MM.1S (cell line): Measurements from ENCODE around the gene BACH2.

Experiments
- DNase-seq: peaks from one replicate; pipeline ENCODE4 v3.0.0-alpha.2; 2015
- H2AFZ ChIP-seq: fragments of 300-600 bp; sonication (generic); 2 replicates; pipeline ENCODE4 v1.6.0; 2016; ENCODE audit warnings: antibody characterized with exemption, low read length
- H3F3A ChIP-seq: fragments of 300-600 bp; sonication (generic); 2 replicates; pipeline ENCODE4 v1.6.1; 2016; ENCODE audit warnings: mild to moderate bottlenecking, antibody characterized with exemption, low read length, moderate library complexity, mixed read lengths; ENCODE audit not compliant: insufficient read depth
- H3K27ac ChIP-seq: fragments of 300-600 bp; sonication (generic); 2 replicates; pipeline ENCODE4 v1.5.1; 2016; ENCODE audit warnings: mild to moderate bottlenecking, low read length
- H3K27me3 ChIP-seq: fragments of 300-600 bp; sonication (generic); replicated peaks from 2 replicates; pipeline ENCODE4 v1.6.0; 2016; ENCODE audit warnings: low read length; ENCODE audit not compliant: insufficient read depth
- H3K36me3 ChIP-seq: fragments of 300-600 bp; sonication (generic); replicated peaks from 2 replicates; pipeline ENCODE4 v1.6.1; 2016; ENCODE audit warnings: mild to moderate bottlenecking, low read length, mixed read lengths; ENCODE audit not compliant: insufficient read depth
- H3K4me1 ChIP-seq: fragments of 300-600 bp; sonication (generic); 2 replicates; pipeline ENCODE4 v1.6.1; 2016; ENCODE audit warnings: low read length, mixed read lengths
- H3K4me2 ChIP-seq: fragments of 300-600 bp; sonication (generic); 2 replicates; pipeline ENCODE4 v1.6.0; 2016; ENCODE audit warnings: low read depth, low read length
- H3K4me3 ChIP-seq: fragments of 300-600 bp; sonication (generic); 2 replicates; pipeline ENCODE4 v1.5.1; 2016; ENCODE audit warnings: low read length, mixed read lengths
- H3K79me2 ChIP-seq: fragments of 300-600 bp; sonication (generic); 2 replicates; pipeline ENCODE4 v1.6.1; 2016; ENCODE audit warnings: mixed run types, low read length, mixed read lengths
- H3K9ac ChIP-seq: fragments of 300-600 bp; sonication (generic); 2 replicates; pipeline ENCODE4 v1.6.1; 2016; ENCODE audit warnings: low read length, mixed read lengths
- H3K9me2 ChIP-seq: fragments of 300-600 bp; sonication (generic); replicated peaks from 2 replicates; pipeline ENCODE4 v1.6.1; 2016; ENCODE audit warnings: mild to moderate bottlenecking, low read length, mixed read lengths; ENCODE audit not compliant: insufficient read depth
- H3K9me3 ChIP-seq: fragments of 300-600 bp; sonication (generic); replicated peaks from 2 replicates; pipeline ENCODE4 v1.6.1; 2016; ENCODE audit warnings: mild to moderate bottlenecking, low read length, mixed read lengths; ENCODE audit not compliant: insufficient read depth
- H4K20me1 ChIP-seq: fragments of 300-600 bp; sonication (generic); 2 replicates; pipeline ENCODE4 v1.6.1; 2016; ENCODE audit warnings: mild to moderate bottlenecking, low read length, moderate library complexity, mixed read lengths; ENCODE audit not compliant: insufficient read depth
- EZH2 ChIP-seq: fragments of 300-600 bp; sonication (generic); optimal IDR thresholded peaks from 2 replicates; pipeline ENCODE3; 2017; ENCODE audit warnings: low read depth, mild to moderate bottlenecking, antibody characterized with exemption, low read length, mixed read lengths
- EZH2phosphoT487 ChIP-seq: fragments of 300-600 bp; sonication (generic); IDR thresholded peaks from 2 replicates; pipeline ENCODE4 v1.6.1; 2018; ENCODE audit warnings: antibody characterized with exemption, low read length
- TF ChIP-seq, protein P1 (sequence below): fragments of 300-600 bp; sonication (generic); IDR thresholded peaks from 2 replicates; pipeline ENCODE4 v1.5.1; 2016; ENCODE audit warnings: antibody characterized with exemption, low read length, mixed read lengths

The BACH2 gene

DNA sequence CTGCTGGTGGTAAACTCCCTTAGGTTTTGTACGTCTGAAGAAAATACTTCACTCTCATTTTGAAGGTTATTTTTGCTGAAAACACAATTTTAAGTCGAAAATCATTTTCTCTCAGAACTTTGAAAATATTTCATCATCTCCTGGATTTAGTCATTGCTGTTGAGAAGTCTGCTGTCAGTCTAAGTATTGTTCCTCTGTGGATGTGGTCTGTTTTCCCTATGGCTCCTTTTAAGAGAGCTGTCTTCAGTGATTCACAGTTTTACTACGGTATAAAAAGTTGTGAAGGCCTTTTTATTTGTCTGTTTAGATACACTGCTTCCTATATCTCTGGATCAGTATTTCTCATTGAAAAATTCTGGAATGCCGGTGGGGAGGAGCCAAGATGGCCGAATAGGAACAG is 243.0 kb downstream of the BACH2 start:
- H3K4me3 ChIP-seq = no peak overlapping the region
- no peaks in the 10 kb centered on the region for H3K9me2 ChIP-seq
- H3K36me3 ChIP-seq = no peaks in the 10 kb centered on the region
- H3K4me2 ChIP-seq = no peak overlapping the region
- H3K4me1 ChIP-seq = no peaks in the 10 kb centered on the region
- H3F3A ChIP-seq = no peaks in the 10 kb centered on the region
- no peaks in the 10 kb centered on the region for H3K27me3 ChIP-seq
- no peak overlapping the region for H3K27ac ChIP-seq
- no peaks in the 10 kb centered on the region for H3K79me2 ChIP-seq
- no peaks in the 10 kb centered on the region for H3K9me3 ChIP-seq
- H4K20me1 ChIP-seq = no peaks in the 10 kb centered on the region
- H2AFZ ChIP-seq = no peak overlapping the region
- no peak for DNase-seq
- H3K9ac ChIP-seq = no peak overlapping the region
- TF ChIP-seq EZH2 (no peak), EZH2phosphoT487 (no peak)
- TF ChIP-seq, protein P1, sequence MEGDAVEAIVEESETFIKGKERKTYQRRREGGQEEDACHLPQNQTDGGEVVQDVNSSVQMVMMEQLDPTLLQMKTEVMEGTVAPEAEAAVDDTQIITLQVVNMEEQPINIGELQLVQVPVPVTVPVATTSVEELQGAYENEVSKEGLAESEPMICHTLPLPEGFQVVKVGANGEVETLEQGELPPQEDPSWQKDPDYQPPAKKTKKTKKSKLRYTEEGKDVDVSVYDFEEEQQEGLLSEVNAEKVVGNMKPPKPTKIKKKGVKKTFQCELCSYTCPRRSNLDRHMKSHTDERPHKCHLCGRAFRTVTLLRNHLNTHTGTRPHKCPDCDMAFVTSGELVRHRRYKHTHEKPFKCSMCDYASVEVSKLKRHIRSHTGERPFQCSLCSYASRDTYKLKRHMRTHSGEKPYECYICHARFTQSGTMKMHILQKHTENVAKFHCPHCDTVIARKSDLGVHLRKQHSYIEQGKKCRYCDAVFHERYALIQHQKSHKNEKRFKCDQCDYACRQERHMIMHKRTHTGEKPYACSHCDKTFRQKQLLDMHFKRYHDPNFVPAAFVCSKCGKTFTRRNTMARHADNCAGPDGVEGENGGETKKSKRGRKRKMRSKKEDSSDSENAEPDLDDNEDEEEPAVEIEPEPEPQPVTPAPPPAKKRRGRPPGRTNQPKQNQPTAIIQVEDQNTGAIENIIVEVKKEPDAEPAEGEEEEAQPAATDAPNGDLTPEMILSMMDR = no peak

DNA sequence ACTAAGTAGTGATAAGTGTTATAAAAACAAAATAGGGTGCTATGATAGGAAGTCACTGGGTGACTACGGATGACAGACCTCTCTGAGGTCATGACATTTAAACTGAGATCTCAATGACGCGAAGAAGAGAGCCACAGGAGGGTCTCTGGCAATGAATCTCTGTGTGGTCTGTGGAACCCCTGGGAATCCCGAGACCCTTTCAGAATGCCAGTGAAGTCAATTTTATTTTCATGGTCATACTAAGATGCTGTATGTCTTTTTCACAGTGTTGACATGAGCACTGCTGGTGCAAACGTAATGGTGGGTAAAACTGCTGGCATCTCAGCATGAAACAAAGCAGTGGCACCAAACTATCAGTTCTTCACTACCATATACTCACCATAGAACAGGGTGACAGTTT is 247.3 kb downstream of the BACH2 start:
- no peaks in the 10 kb centered on the region for H3K27me3 ChIP-seq
- no peaks in the 10 kb centered on the region for H3K9me2 ChIP-seq
- no peaks in the 10 kb centered on the region for H3K4me1 ChIP-seq
- no peak overlapping the region for H3K4me2 ChIP-seq
- H4K20me1 ChIP-seq = no peaks in the 10 kb centered on the region
- no peak overlapping the region for H3K9ac ChIP-seq
- no peak overlapping the region for H3K4me3 ChIP-seq
- no peaks in the 10 kb centered on the region for H3K9me3 ChIP-seq
- H3K79me2 ChIP-seq = no peaks in the 10 kb centered on the region
- H2AFZ ChIP-seq = no peak overlapping the region
- no peak for TF ChIP-seq EZH2
- TF ChIP-seq, protein P1 = no peak
- no peak for TF ChIP-seq EZH2phosphoT487
- no peaks in the 10 kb centered on the region for H3K36me3 ChIP-seq
- no peaks in the 10 kb centered on the region for H3F3A ChIP-seq
- H3K27ac ChIP-seq = no peak overlapping the region
- no peak for DNase-seq

DNA sequence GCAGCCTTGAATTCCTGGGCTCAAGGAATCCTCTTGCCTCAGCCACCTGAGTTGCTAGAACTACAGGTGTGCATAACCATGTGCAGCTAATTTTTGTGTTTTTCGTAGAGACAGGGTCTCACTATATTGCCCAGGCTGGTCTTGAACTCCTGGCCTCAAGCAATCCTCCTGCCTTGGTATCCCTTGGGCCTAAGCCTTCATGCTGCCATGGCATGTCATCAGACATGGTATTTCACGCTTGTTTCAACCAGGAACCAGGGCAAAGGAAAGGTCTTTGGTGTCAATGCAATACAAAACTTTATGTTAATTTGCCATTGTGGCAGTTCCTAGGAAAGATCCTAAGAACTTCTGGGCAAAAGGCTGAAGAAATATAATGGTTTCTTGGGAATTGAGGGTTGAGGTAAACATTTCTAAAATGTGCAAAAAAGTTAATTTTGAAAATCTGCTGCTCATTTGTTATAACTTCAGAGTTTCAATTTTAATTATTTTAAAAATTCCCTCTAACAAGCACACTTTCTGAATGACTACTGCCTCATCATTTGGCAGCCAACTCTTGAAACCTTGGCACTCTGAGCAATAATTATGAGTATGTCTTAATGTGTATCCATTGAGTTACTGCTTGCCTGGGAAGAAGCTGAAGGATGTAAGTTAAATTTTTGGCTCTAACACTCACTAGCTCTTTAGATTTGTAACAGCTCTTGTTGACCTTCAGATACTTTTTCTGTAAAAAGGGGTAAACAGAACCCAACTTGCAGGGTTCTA is 248.3 kb downstream of the BACH2 start:
- Histone ChIP-seq H3K4me3 (no peak overlapping the region), H3K9me3 (no peaks in the 10 kb centered on the region), H3K79me2 (no peaks in the 10 kb centered on the region), H2AFZ (no peak overlapping the region), H3K27ac (no peak overlapping the region), H3K4me1 (no peaks in the 10 kb centered on the region), H3K9ac (no peak overlapping the region), H3K9me2 (no peaks in the 10 kb centered on the region), H4K20me1 (no peaks in the 10 kb centered on the region), H3K4me2 (no peak overlapping the region), H3F3A (no peaks in the 10 kb centered on the region), H3K27me3 (no peaks in the 10 kb centered on the region), H3K36me3 (no peaks in the 10 kb centered on the region)
- no peak for DNase-seq
- TF ChIP-seq, protein P1 = no peak
- TF ChIP-seq EZH2phosphoT487 (no peak), EZH2 (no peak)
